ENCODE measurements around the gene ADGRD2. TPM values are rescaled to one million over a fixed set of nuclear protein-coding genes. Genes with fewer than 3 reads are reported as not detected.

The ADGRD2 gene
- total RNA-seq, 1 experiment from 2014 or later = 1.5 TPM

DNA sequence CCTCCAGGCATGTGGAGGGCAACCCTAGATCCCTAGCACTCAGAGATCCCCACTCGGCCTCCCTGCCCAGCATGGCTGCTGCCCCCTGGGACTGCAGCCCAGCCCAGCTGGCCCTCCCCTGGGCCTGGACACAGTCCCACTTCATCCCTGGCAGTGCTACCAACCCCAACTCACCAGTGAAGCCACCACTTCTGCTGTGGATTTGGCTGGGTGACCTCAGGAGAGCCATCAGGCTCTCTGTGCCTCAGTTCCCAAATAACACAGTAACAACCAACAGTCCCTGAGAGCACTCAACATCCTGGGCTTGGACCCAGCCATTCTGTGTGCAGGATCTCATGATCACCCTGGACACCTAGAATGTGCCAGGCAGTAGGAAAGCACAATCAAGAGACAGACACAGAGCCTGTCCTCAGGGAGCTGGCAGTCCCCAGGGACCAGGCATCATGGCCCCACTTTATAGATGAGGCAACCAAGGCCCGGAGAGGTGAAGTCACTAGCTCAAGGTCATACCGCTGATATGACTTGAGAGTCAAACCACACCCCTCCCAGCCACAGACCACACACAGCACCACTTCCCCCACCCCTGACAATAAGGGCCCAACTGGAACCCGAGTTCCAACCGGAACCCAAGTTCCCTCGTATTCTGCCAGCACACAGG lies 30.3 kb upstream of the ADGRD2 start:
- Histone ChIP-seq H3K27me3 (ENCODE audit: insufficient read depth, low read length) (no peaks in the 10 kb centered on the region), H3K27ac (ENCODE audit: insufficient read length, low read depth, low read length) (no peak overlapping the region), H3K18ac (ENCODE audit: insufficient read length, low read depth, low read length) (no peak overlapping the region), H3K79me2 (ENCODE audit: insufficient read depth, low read length) (no peaks in the 10 kb centered on the region; the same call in 1 of the 2 replicates), H3K23me2 (ENCODE audit: insufficient read length, low read depth, low read length, poor library complexity, severe bottlenecking) (no peaks in the 10 kb centered on the region), H3K23ac (ENCODE audit: insufficient read length, low read depth, low read length) (no peak overlapping the region), H3K14ac (ENCODE audit: insufficient read depth, low read length) (no peak overlapping the region), H3K56ac (ENCODE audit: insufficient read length, low read depth, low read length) (no peak overlapping the region), H2BK120ac (ENCODE audit: low read depth, low read length, poor library complexity, severe bottlenecking) (no peak overlapping the region), H2BK15ac (ENCODE audit: low read depth, low read length) (no peak overlapping the region), H3K4me1 (ENCODE audit: insufficient read depth, low read length) (no peaks in the 10 kb centered on the region), H4K5ac (ENCODE audit: insufficient read length, low read depth, low read length) (no peak overlapping the region), H3K4ac (ENCODE audit: low read depth, low read length) (no peak overlapping the region), H4K8ac (replicated peaks; ENCODE audit: insufficient read length, low read depth, low read length) (no peak overlapping the region), H3K9ac (ENCODE audit: extremely low read depth, insufficient read length, low read length) (no peak overlapping the region), H2BK12ac (ENCODE audit: insufficient read length, low read depth, low read length) (no peak overlapping the region), H2AK5ac (ENCODE audit: insufficient read length, low read length) (no peak overlapping the region), H3K79me1 (ENCODE audit: insufficient read depth, low read depth, low read length, poor library complexity, severe bottlenecking) (no peaks in the 10 kb centered on the region), H4K91ac (ENCODE audit: insufficient read length, low read depth, low read length) (no peak overlapping the region), H3K9me3 (ENCODE audit: control insufficient read depth, low read depth, low read length) (no peaks in the 10 kb centered on the region), H3K4me2 (ENCODE audit: insufficient read depth, insufficient read length, low read length) (no peak overlapping the region), H2BK20ac (ENCODE audit: low read depth, low read length, poor library complexity, severe bottlenecking) (no peak overlapping the region), H3T11ph (ENCODE audit: low read length) (no peak overlapping the region), H4K20me1 (ENCODE audit: control insufficient read depth, insufficient read depth, insufficient read length) (no peaks in the 10 kb centered on the region), H2BK5ac (ENCODE audit: insufficient read length, low read length) (no peak overlapping the region), H2AFZ (ENCODE audit: low read length) (no peak overlapping the region)
- Mint-ChIP-seq H3K4me3 (no peak overlapping the region), H3K27ac (no peak overlapping the region; a peak in 1 of 7 replicates), H3K9me3 (no peaks in the 10 kb centered on the region; a peak in 1 of 5 replicates), H3K27me3 (ENCODE audit: low read depth) (peaks cover 13% of the 10 kb centered on the region), H3K36me3 (ENCODE audit: insufficient read depth in 1 of 3, low read depth in 3 of 3) (peaks cover 0 to 3% (median 0%) of the 10 kb centered on the region in 3 experiments; a peak in 2 of 7 replicates), H3K4me1 (peaks cover 6 to 16% of the 10 kb centered on the region in 2 experiments)
- no peak for DNase-seq
- TF ChIP-seq, protein P1, sequence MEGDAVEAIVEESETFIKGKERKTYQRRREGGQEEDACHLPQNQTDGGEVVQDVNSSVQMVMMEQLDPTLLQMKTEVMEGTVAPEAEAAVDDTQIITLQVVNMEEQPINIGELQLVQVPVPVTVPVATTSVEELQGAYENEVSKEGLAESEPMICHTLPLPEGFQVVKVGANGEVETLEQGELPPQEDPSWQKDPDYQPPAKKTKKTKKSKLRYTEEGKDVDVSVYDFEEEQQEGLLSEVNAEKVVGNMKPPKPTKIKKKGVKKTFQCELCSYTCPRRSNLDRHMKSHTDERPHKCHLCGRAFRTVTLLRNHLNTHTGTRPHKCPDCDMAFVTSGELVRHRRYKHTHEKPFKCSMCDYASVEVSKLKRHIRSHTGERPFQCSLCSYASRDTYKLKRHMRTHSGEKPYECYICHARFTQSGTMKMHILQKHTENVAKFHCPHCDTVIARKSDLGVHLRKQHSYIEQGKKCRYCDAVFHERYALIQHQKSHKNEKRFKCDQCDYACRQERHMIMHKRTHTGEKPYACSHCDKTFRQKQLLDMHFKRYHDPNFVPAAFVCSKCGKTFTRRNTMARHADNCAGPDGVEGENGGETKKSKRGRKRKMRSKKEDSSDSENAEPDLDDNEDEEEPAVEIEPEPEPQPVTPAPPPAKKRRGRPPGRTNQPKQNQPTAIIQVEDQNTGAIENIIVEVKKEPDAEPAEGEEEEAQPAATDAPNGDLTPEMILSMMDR (conservative IDR thresholded peaks at IDR 0.05) = no peak; the same call in 1 of the 3 replicates
- WGBS (ENCODE audit: extremely low coverage, insufficient read length, low lambda C conversion rate) = no CpG with 5 or more reads among the region's 6 CpGs

All from H9 (cell line).